ENCODE data around the gene TUBA4B.

TUBA4B gene

GRCh38 chr2:219218732-219219701, 34.0 kb upstream of the TUBA4B start, which contains the start of gene ABCB6:
ABCB6 (minus strand) TSS chr2:219218958; CDS start chr2:219218673, 285 bp downstream.
- DNase-seq, result peak; percentile 92 to 98

- no peak for DNase-seq
Observed at GRCh38 chr2:219219784-219220532, 33.1 kb upstream of the TUBA4B start.

DNA sequence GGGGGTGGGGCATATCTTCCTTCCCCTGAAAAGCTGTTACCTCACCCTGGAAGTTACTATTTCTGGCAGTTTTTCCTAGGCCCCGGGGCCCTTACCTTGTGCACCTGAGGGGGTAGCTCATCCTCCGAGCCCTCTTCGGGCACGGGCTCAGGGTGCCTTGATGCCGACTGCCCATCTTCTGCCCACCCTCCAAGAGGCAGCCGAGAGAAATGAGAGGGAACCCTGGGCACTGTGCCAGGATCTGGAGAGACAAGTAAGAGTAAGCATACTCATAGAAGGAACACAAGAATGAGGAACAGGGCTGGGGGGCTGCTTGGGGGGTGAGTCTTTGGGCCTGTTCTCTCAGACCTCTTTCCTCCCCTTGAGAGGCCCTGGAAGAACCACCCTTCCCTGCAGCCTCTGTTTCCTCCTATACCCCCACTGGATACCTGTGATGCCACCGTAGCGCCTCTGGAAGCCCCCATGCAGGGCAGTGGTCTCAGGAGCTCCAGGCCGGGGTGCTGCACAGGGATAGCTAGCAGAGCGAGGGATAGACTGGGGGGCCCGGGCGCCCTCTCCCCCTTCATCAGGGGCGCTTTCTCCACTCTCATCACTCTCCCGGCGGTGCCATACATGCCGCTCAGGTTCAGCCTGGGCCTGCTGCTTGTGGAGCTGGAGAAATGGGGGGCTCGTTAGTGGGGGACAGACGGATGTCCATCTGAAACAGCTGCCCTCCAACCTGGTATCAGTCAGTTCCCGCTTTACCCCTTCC, 32.2 kb upstream of the TUBA4B start:
- no peak for DNase-seq

GRCh38 chr2:219221957-219222518, 31.0 kb upstream of the TUBA4B start:
- DNase-seq, result no peak

GRCh38 chr2:219223831-219224610, 29.0 kb upstream of the TUBA4B start:
- DNase-seq, result no peak

- no peak for DNase-seq
Observed at GRCh38 chr2:219225350-219225749, 27.7 kb upstream of the TUBA4B start.

- no peak for DNase-seq
Observed at GRCh38 chr2:219228041-219228910, 24.8 kb upstream of the TUBA4B start.

DNA sequence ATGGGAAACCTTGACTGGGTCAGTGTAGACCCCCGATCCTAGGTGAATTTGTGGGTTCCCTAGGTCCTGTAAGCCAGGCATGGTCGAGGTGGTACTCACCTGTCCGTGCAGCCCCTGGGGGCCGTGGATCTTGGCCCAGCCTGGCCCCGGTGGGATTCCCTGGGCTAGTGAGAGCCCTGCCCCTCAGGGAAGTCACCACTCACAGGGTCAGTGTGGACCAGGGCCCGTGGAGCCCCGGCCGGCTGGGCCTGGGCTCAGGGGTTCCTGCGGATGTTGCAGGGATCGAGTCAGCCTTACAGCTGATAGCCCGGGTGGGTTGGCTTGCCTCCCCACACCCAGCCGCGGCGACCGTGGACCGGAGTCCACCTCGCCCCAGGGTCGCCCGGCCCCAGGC, 24.1 kb upstream of the TUBA4B start:
- no peak for DNase-seq

- DNase-seq, result peak; percentile 98 to 99
Observed at GRCh38 chr2:219229305-219230058, 23.6 kb upstream of the TUBA4B start, which contains the start of the genes ANKZF1 and ATG9A. ANKZF1 (plus strand) TSS chr2:219229806; CDS start chr2:219230258, 452 bp downstream. ATG9A (minus strand) TSS chr2:219229636; CDS start chr2:219228024, 1,612 bp downstream.

- DNase-seq, result peak in 1 of 2 experiments; percentile 55
Observed at GRCh38 chr2:219230059-219230540, 22.9 kb upstream of the TUBA4B start.

DNA sequence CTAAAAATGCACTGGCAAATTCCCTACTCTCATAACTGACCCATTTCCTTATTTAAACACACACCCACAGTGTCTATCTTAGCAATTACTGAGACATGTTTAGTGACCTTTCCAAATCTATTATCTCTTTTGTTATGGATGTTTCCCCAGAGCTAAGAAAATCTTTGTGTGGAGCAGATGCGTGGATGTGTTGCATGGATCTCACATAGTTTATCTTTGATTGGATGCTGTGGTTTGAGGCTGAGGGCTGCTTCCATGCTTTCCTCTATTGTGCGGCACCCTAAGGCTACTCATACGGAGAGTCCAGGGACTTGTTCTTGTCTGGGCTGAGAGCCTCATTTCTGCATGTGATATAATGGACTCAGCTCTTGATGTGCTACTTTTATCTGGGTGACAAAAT, 18.7 kb upstream of the TUBA4B start:
- DNase-seq, result no peak

- DNase-seq, result no peak
Observed at GRCh38 chr2:219243291-219243761, 9.7 kb upstream of the TUBA4B start.

DNA sequence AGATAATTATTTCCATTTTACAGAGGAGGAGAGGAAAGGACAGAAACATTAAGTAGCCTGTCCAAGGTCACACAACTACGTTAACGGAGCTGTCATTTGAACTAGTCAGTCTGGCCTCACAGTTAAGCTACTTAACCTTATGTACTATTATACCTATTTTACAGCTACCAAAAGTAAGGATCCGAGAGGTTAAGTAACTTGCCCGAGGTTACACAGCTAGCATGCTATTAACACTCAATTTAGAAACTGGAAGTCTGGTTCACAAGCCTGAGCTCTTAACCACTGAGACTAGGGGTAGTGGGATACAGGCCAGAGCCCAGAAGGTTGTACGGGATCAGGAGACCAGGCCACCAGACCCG, 8.3 kb upstream of the TUBA4B start:
- DNase-seq, result no peak

- peak; percentile 76 to 93 for DNase-seq
Observed at GRCh38 chr2:219245148-219245898, 7.7 kb upstream of the TUBA4B start, which contains the start of the genes GLB1L and STK16. GLB1L (minus strand) TSS chr2:219245444; CDS start chr2:219243573, 1,871 bp downstream. STK16 (plus strand) TSS chr2:219245479; CDS start chr2:219246000, 521 bp downstream.

- no peak for DNase-seq
Observed at GRCh38 chr2:219245899-219246230, 7.2 kb upstream of the TUBA4B start.

DNA sequence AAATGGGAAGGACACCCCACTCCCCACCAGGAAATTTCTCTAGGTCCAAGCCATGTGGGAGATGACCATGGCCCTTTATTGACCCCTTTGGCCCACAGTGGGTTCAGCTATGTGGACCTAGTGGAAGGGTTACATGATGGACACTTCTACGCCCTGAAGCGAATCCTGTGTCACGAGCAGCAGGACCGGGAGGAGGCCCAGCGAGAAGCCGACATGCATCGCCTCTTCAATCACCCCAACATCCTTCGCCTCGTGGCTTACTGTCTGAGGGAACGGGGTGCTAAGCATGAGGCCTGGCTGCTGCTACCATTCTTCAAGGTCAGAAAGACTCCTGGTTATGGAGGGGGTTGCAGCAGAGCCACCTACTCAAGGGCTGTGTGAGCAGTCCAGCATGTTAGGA, 6.5 kb upstream of the TUBA4B start:
- no peak for DNase-seq

DNA sequence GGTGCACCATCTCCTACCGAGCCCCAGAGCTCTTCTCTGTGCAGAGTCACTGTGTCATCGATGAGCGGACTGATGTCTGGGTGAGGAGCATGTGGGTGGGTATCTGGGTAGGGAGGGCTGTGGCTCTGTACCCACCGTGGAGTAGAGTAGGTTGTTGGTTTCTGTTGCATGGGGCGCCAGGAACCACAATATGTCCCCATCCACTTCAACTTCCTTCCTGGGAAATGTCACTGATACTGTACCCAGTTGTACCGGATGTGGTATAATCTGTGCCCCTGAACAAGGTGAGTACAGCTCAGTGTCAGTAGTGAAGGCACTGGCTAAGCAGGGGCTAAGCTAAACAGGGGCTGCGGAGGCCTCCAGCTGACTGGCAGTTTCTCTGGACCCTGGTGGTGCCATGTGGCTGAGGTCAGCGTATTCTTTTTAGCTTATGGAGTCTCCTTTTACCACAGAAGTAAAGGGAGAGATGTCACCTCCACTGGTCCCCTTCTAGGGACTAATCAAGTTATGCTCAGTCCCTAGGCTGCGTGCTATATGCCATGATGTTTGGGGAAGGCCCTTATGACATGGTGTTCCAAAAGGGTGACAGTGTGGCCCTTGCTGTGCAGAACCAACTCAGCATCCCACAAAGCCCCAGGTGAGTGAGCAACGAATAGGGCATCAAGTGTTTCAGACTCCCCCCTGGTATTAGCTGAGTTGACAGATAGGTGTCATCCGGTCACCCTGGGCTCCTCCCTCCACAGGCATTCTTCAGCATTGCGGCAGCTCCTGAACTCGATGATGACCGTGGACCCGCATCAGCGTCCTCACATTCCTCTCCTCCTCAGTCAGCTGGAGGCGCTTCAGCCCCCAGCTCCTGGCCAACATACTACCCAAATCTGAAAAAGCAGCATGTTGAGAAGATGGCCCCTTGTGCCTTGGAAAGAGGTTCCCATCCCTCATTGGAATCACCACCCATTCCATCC, 5.1 kb upstream of the TUBA4B start:
- no peak for DNase-seq

- no peak for DNase-seq
Observed at GRCh38 chr2:219248845-219249202, 4.2 kb upstream of the TUBA4B start.

Data from NCI-H526 (cell line).